H9 (cell line): ENCODE data around the gene P2RY14. TPM values are rescaled to one million over a fixed set of nuclear protein-coding genes. Genes with fewer than 3 reads are reported as not detected.

Experiments
- DNase-seq: peaks from one replicate; pipeline ENCODE4 v3.0.0-alpha.2; 2017
- H2AFZ ChIP-seq: one replicate; pipeline ENCODE4 v1.6.1; 2013; ENCODE audit warnings: mild to moderate bottlenecking, low read length, control low read depth, moderate library complexity
- H2AK5ac ChIP-seq: 2 replicates; pipeline ENCODE4 v1.6.1; 2013; ENCODE audit warnings: low read length, control low read depth, mixed read lengths; ENCODE audit not compliant: insufficient read length
- H2BK120ac ChIP-seq: one replicate; pipeline ENCODE4 v1.6.1; 2013; ENCODE audit warnings: low read depth, mild to moderate bottlenecking, low read length, control low read depth, inconsistent platforms; ENCODE audit not compliant: poor library complexity, severe bottlenecking
- H2BK12ac ChIP-seq: 2 replicates; pipeline ENCODE4 v1.6.1; 2013; ENCODE audit warnings: low read length, control low read depth, mixed read lengths, low read depth; ENCODE audit not compliant: insufficient read length
- H2BK15ac ChIP-seq: 2 replicates; pipeline ENCODE4 v1.6.1; 2013; ENCODE audit warnings: low read depth, low read length, control low read depth
- H2BK20ac ChIP-seq: one replicate; pipeline ENCODE4 v1.6.1; 2013; ENCODE audit warnings: low read depth, mild to moderate bottlenecking, low read length, control low read depth, inconsistent platforms; ENCODE audit not compliant: poor library complexity, severe bottlenecking
- H2BK5ac ChIP-seq: 2 replicates; pipeline ENCODE4 v1.6.1; 2013; ENCODE audit warnings: low read length, control low read depth, mixed read lengths; ENCODE audit not compliant: insufficient read length
- H3K14ac ChIP-seq: 2 replicates; pipeline ENCODE4 v1.6.1; 2013; ENCODE audit warnings: low read length, control low read depth; ENCODE audit not compliant: insufficient read depth
- H3K18ac ChIP-seq: 2 replicates; pipeline ENCODE4 v1.6.1; 2013; ENCODE audit warnings: low read depth, mild to moderate bottlenecking, mixed read lengths, low read length, control low read depth; ENCODE audit not compliant: insufficient read length
- H3K23ac ChIP-seq: 2 replicates; pipeline ENCODE4 v1.6.1; 2013; ENCODE audit warnings: low read length, control low read depth, mixed read lengths, low read depth; ENCODE audit not compliant: insufficient read length
- H3K23me2 ChIP-seq: 2 replicates; pipeline ENCODE4 v1.6.1; 2013; ENCODE audit warnings: low read depth, mild to moderate bottlenecking, mixed read lengths, low read length, control low read depth; ENCODE audit not compliant: insufficient read length, poor library complexity, severe bottlenecking
- H3K27ac ChIP-seq: 2 replicates; pipeline ENCODE4 v1.5.1; 2013; ENCODE audit warnings: low read length, control low read depth, mixed read lengths, low read depth; ENCODE audit not compliant: insufficient read length
- H3K27me3 ChIP-seq: 2 replicates; pipeline ENCODE4 v1.6.1; 2013; ENCODE audit warnings: low read length, control low read depth, inconsistent platforms; ENCODE audit not compliant: insufficient read depth
- H3K4ac ChIP-seq: 2 replicates; pipeline ENCODE4 v1.6.1; 2013; ENCODE audit warnings: low read depth, mild to moderate bottlenecking, control low read depth, inconsistent platforms, low read length, moderate library complexity
- H3K4me1 ChIP-seq: 2 replicates; pipeline ENCODE4 v1.6.1; 2013; ENCODE audit warnings: low read length, control low read depth, inconsistent platforms; ENCODE audit not compliant: insufficient read depth
- H3K4me2 ChIP-seq: 2 replicates; pipeline ENCODE4 v1.6.1; 2013; ENCODE audit warnings: low read length, control low read depth, mixed read lengths; ENCODE audit not compliant: insufficient read length, insufficient read depth
- H3K56ac ChIP-seq: 2 replicates; pipeline ENCODE4 v1.6.1; 2013; ENCODE audit warnings: low read depth, mild to moderate bottlenecking, mixed read lengths, low read length, control low read depth; ENCODE audit not compliant: insufficient read length
- H3K79me1 ChIP-seq: 2 replicates; pipeline ENCODE4 v1.6.1; 2013; ENCODE audit warnings: low read depth, mild to moderate bottlenecking, moderate library complexity, low read length, control low read depth, inconsistent platforms; ENCODE audit not compliant: insufficient read depth, poor library complexity, severe bottlenecking
- H3K79me2 ChIP-seq: 2 replicates; pipeline ENCODE4 v1.6.1; 2013; ENCODE audit warnings: low read length, control low read depth, inconsistent platforms; ENCODE audit not compliant: insufficient read depth
- H3K9ac ChIP-seq: 2 replicates; pipeline ENCODE4 v1.6.1; 2013; ENCODE audit warnings: low read length, control low read depth, mixed read lengths; ENCODE audit not compliant: insufficient read length; ENCODE audit errors: extremely low read depth
- H3K9me3 ChIP-seq: one replicate; pipeline ENCODE4 v1.6.1; 2013; ENCODE audit warnings: low read depth, low read length, inconsistent platforms; ENCODE audit not compliant: control insufficient read depth
- H3T11ph ChIP-seq: one replicate; pipeline ENCODE4 v1.6.1; 2013; ENCODE audit warnings: mild to moderate bottlenecking, low read length, control low read depth, inconsistent platforms
- H4K20me1 ChIP-seq: one replicate; pipeline ENCODE4 v1.6.1; 2013; ENCODE audit not compliant: control insufficient read depth, insufficient read length, insufficient read depth
- H4K5ac ChIP-seq: 2 replicates; pipeline ENCODE4 v1.6.1; 2013; ENCODE audit warnings: low read depth, mild to moderate bottlenecking, mixed read lengths, low read length, control low read depth; ENCODE audit not compliant: insufficient read length
- H4K8ac ChIP-seq: replicated peaks from 2 replicates; pipeline ENCODE4 v1.6.1; 2013; ENCODE audit warnings: low read length, control low read depth, mixed read lengths, low read depth; ENCODE audit not compliant: insufficient read length
- H4K91ac ChIP-seq: 2 replicates; pipeline ENCODE4 v1.6.1; 2013; ENCODE audit warnings: low read depth, mild to moderate bottlenecking, moderate library complexity, mixed read lengths, low read length, control low read depth; ENCODE audit not compliant: insufficient read length
- H3K27ac Mint-ChIP-seq, 3 experiments: 2 replicates in 2 of 3; 3 replicates in 1 of 3; pipeline ENCODE4 v1.8.0; 2020 to 2021; ENCODE audit warnings: mixed read lengths in 3 of 3, mild to moderate bottlenecking in 1 of 3, moderate library complexity in 1 of 3
- H3K27me3 Mint-ChIP-seq: 2 replicates; pipeline ENCODE4 v1.8.0; 2021; ENCODE audit warnings: low read depth, mild to moderate bottlenecking, moderate library complexity, mixed read lengths
- H3K36me3 Mint-ChIP-seq, 3 experiments: 2 replicates in 2 of 3; 3 replicates in 1 of 3; pipeline ENCODE4 v1.8.0; 2020 to 2021; ENCODE audit warnings: low read depth in 3 of 3, mixed read lengths in 3 of 3; ENCODE audit not compliant: insufficient read depth in 1 of 3
- H3K4me1 Mint-ChIP-seq, 2 experiments: 2 replicates each; pipeline ENCODE4 v1.8.0; 2020; ENCODE audit warnings: mixed read lengths in 2 of 2
- H3K4me3 Mint-ChIP-seq, 2 experiments: 2 replicates in 1 of 2; 3 replicates in 1 of 2; pipeline ENCODE4 v1.8.0; 2020 to 2021; ENCODE audit warnings: mild to moderate bottlenecking in 2 of 2, mixed read lengths in 2 of 2, moderate library complexity in 1 of 2
- H3K9me3 Mint-ChIP-seq, 2 experiments: 2 replicates in 1 of 2; 3 replicates in 1 of 2; pipeline ENCODE4 v1.8.0; 2020; ENCODE audit warnings: mild to moderate bottlenecking in 2 of 2, mixed read lengths in 2 of 2, moderate library complexity in 1 of 2
- CTCF ChIP-seq: fragments of 200-600 bp; sonication (generic); conservative IDR thresholded peaks from 3 replicates; pipeline ENCODE4 v1.8.0; 2021; ENCODE audit warnings: antibody characterized with exemption, mild to moderate bottlenecking
- WGBS: extraction: QIAGEN DNeasy Blood & Tissue Kit; methylation state at CpG from one replicate; pipeline ENCODE4 v1.1.7; 2013; ENCODE audit warnings: missing lambda C conversion rate, low lambda C conversion rate, mixed read lengths; ENCODE audit not compliant: insufficient read length; ENCODE audit errors: extremely low coverage; 5-methylcytosine and 5-hydroxymethylcytosine counted together
- total RNA-seq: library from RNA; stranded (reverse); gene quantifications from 2 replicates; pipeline ENCODE4 v1.2.1, GENCODE V29; 2021

P2RY14 gene
- total RNA-seq, 1 experiment from 2014 or later, result not detected

GRCh38 chr3:151236316-151236715 is 42.0 kb downstream of the P2RY14 start:
- Histone ChIP-seq H2AFZ (no peak overlapping the region), H3K56ac (no peak overlapping the region), H3K9me3 (no peaks in the 10 kb centered on the region), H2BK5ac (no peak overlapping the region), H3K23ac (no peak overlapping the region), H4K20me1 (no peaks in the 10 kb centered on the region), H3K27me3 (no peaks in the 10 kb centered on the region), H3K4me2 (no peak overlapping the region), H2AK5ac (no peak overlapping the region), H3K9ac (no peak overlapping the region), H3K18ac (no peak overlapping the region), H3K27ac (no peak overlapping the region), H3T11ph (no peak overlapping the region), H4K8ac (no peak overlapping the region), H3K79me1 (no peaks in the 10 kb centered on the region), H2BK15ac (no peak overlapping the region), H3K4me1 (no peaks in the 10 kb centered on the region; the same call in 1 of the 2 replicates), H2BK120ac (no peak overlapping the region), H3K23me2 (no peaks in the 10 kb centered on the region), H2BK12ac (no peak overlapping the region), H4K5ac (no peak overlapping the region), H3K4ac (no peak overlapping the region), H3K79me2 (no peaks in the 10 kb centered on the region), H4K91ac (no peak overlapping the region), H3K14ac (no peak overlapping the region), H2BK20ac (no peak overlapping the region)
- WGBS, result no CpG with 5 or more reads among the region's 2 CpGs
- DNase-seq, result no peak
- H3K4me3 Mint-ChIP-seq, result no peak overlapping the region
- no peak overlapping the region for H3K27ac Mint-ChIP-seq
- peaks cover 15 to 21% of the 10 kb centered on the region in 2 experiments for H3K4me1 Mint-ChIP-seq
- no peaks in the 10 kb centered on the region for H3K27me3 Mint-ChIP-seq
- H3K9me3 Mint-ChIP-seq, result peaks cover 1 to 4% of the 10 kb centered on the region in 2 experiments; a peak in 3 of 5 replicates
- no peak for TF ChIP-seq CTCF
- H3K36me3 Mint-ChIP-seq, result peaks cover 7% of the 10 kb centered on the region in 3 experiments
